GM12878 (cell line): ENCODE results near the gene NEU1. TPM values are rescaled to one million over a fixed set of nuclear protein-coding genes. Genes with fewer than 3 reads are reported as not detected.

ENCODE experiments used
- ATAC-seq: fragments of 200-7000 bp; cut with Tn5 transposase; 3 replicates; pipeline ENCODE4 v1.9.1; 2020; ENCODE audit warnings: mild to moderate bottlenecking, moderate library complexity
- BruUV-seq: library from RNA; stranded (reverse); fragments of 400-500 nt; replicated peaks from 2 replicates; lab custom pipeline; 2021; lab: Mats Ljungman, UMichigan
- CTCF ChIA-PET: fragments of 300-600 bp; sonication (Branson Sonifier 250); formaldehyde crosslinking; extraction: SDS; loops from one replicate; lab custom pipeline; 2021; ENCODE audit warnings: inconsistent platforms; lab: Yijun Ruan, JAX
- POLR2A ChIA-PET: fragments of 350-600 bp; formaldehyde crosslinking; extraction: SDS; loops from one replicate; lab custom pipeline; 2021; ENCODE audit warnings: inconsistent platforms; lab: Charles Lee
- RAD21 ChIA-PET: fragments of 300-600 bp; sonication (Branson Sonifier 250); formaldehyde crosslinking; loops from one replicate; lab custom pipeline; 2023; ENCODE audit warnings: antibody characterized with exemption; ENCODE audit not compliant: unreplicated experiment; lab: Charles Lee
- SMC1A ChIA-PET: fragments of 300-600 bp; sonication (Branson Sonifier 250); formaldehyde crosslinking; loops from one replicate; lab custom pipeline; 2023; ENCODE audit not compliant: unreplicated experiment, uncharacterized antibody; lab: Charles Lee
- DNase-seq: peaks from one replicate; pipeline ENCODE4 v3.0.0-alpha.2; 2011; ENCODE audit warnings: low read depth, low spot score
- FAIRE-seq: peaks from 3 replicates; lab custom pipeline; 2011; peaks lifted over from hg19 to GRCh38; lab: Jason Lieb, UNC
- H2AFZ ChIP-seq: 2 replicates; pipeline ENCODE4 v1.6.0; 2011; ENCODE audit warnings: low read depth, low read length, control low read depth; ENCODE audit not compliant: control insufficient read depth
- H3K27ac ChIP-seq: 2 replicates; pipeline ENCODE4 v1.5.1; 2011; ENCODE audit warnings: control low read depth; ENCODE audit not compliant: control insufficient read depth, insufficient read depth
- H3K27me3 ChIP-seq, 2 experiments: replicated peaks in 1 of 2; 2 replicates each; pipeline versions ENCODE4 v1.6.0 to v1.6.1; 2011; ENCODE audit warnings: low read length in 1 of 2; ENCODE audit not compliant: control insufficient read depth in 2 of 2, insufficient read depth in 2 of 2
- H3K36me3 ChIP-seq, 2 experiments: 2 replicates each; pipeline ENCODE4 v1.5.1; 2011; ENCODE audit warnings: low read length in 1 of 2; ENCODE audit not compliant: control insufficient read depth in 2 of 2, insufficient read depth in 2 of 2
- H3K4me1 ChIP-seq: 2 replicates; pipeline ENCODE4 v1.6.1; 2011; ENCODE audit warnings: mild to moderate bottlenecking, low read length, moderate library complexity, mixed read lengths; ENCODE audit not compliant: control insufficient read depth, insufficient read depth
- H3K4me2 ChIP-seq: 2 replicates; pipeline ENCODE4 v1.6.0; 2011; ENCODE audit warnings: control low read depth; ENCODE audit not compliant: control insufficient read depth, insufficient read depth
- H3K4me3 ChIP-seq: fragments of 200-600 bp; sonication (generic); 2 replicates; pipeline ENCODE4 v1.5.1; 2016
- H3K79me2 ChIP-seq: 2 replicates; pipeline ENCODE4 v1.6.0; 2011; ENCODE audit warnings: low read length; ENCODE audit not compliant: control insufficient read depth, insufficient read depth
- H3K9ac ChIP-seq: 2 replicates; pipeline ENCODE4 v1.8.0; 2011; ENCODE audit warnings: low read length, control low read depth, mixed read lengths; ENCODE audit not compliant: control insufficient read depth, insufficient read depth
- H3K9me3 ChIP-seq: replicated peaks from 3 replicates; pipeline ENCODE4 v1.5.1; 2011; ENCODE audit warnings: mild to moderate bottlenecking, low read length; ENCODE audit not compliant: control insufficient read depth, insufficient read depth
- H4K20me1 ChIP-seq: 2 replicates; pipeline ENCODE4 v1.6.0; 2011; ENCODE audit not compliant: control insufficient read depth, insufficient read depth
- POLR2AphosphoS2 ChIP-seq: IDR thresholded peaks from 2 replicates; pipeline ENCODE4 v1.6.1; 2011; ENCODE audit warnings: low read depth, mild to moderate bottlenecking, low read length, improper control_type of control experiment, moderate library complexity
- SMAD1 ChIP-seq: fragments of 450-650 bp; IDR thresholded peaks from 2 replicates; pipeline ENCODE4 v1.6.1; 2018; ENCODE audit warnings: mild to moderate bottlenecking, low read depth; ENCODE audit not compliant: partially characterized antibody
- WGBS: methylation state at CpG from one replicate; pipeline ENCODE4 v1.1.6; 2016; ENCODE audit warnings: low lambda C conversion rate; ENCODE audit not compliant: insufficient replicate concordance, insufficient coverage; ENCODE audit errors: missing lambda C conversion rate; 5-methylcytosine and 5-hydroxymethylcytosine counted together
- in situ Hi-C: fragments of 300-500 bp; cut with MboI; formaldehyde crosslinking; loops from 9 replicates; pipeline ENCODE4 v1.14.3; 2018; ENCODE audit warnings: mixed read lengths
- intact Hi-C: fragments of 100-400 bp; cut with micrococcal nuclease; formaldehyde crosslinking; loops from one replicate; pipeline ENCODE4 v1.14.2; 2022; ENCODE audit not compliant: unreplicated experiment
- polyA plus RNA-seq, 11 experiments: library from polyadenylated mRNA; depleted of rRNA in 4 of 11; unstranded in 6 of 11; stranded (reverse) in 5 of 11; fragments of >200 nt; fragmentation: Nextera tagmentation in 4 of 11; fragmentation: Illumina TruSeq in 1 of 11; extraction: Ambion mirVana in 4 of 11; extraction: Trizol in 1 of 11; gene quantifications; 1 replicate in 1 of 11; 2 replicates in 10 of 11; pipeline versions ENCODE4 v1.2.1 to v1.2.3, GENCODE V29; 2011 to 2016; ENCODE audit warnings: inconsistent platforms in 2 of 11, missing spikeins in 2 of 11, low read depth in 1 of 11
- total RNA-seq, 4 experiments: library from RNA; depleted of rRNA in 3 of 4; stranded (reverse); fragments of >200 nt in 3 of 4; fragmentation: Illumina TruSeq in 1 of 4; extraction: Trizol in 1 of 4; gene quantifications; 2 replicates each; pipeline versions ENCODE4 v1.2.1 to v1.2.3, GENCODE V29; 2013 to 2021
- TF ChIP-seq, protein P1 (sequence below): fragments of 450-650 bp; IDR thresholded peaks from 2 replicates; pipeline ENCODE4 v1.6.1; 2018; ENCODE audit warnings: mild to moderate bottlenecking, low read depth, moderate library complexity; ENCODE audit not compliant: partially characterized antibody

The NEU1 gene
- total and polyA plus RNA-seq, 10 of the 15 experiments (the other 5 are each of a cell fraction or from before 2014, with no cell fraction given) = 7.2 to 26.9 (median 21.6) TPM

DNA sequence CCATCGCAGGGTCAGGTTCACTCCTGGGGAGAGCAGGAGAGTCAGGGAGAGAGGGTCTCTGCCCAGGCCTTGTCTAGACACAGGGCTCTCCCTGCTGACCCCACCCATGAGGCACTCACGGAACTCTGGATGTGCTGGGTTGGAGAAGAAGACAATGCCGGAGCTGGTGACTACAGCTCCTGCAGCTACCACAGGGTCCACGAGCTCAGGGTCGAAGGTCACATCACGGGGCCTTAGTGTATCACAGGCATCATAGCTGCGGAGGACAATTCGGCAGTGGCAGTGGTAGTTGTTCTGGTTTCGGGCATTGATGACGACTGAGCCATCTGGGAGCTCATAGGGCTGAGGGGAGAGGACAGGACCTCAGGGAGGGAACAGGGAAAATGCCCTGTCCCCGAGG is 2.7 kb downstream of the NEU1 start:
- ChIA-PET SMC1A (no interaction called here), RAD21 (interaction anchor here (0.9 kb wide), 1 partner anchor 260 kb away, joined by 3 read pairs; no protein-coding TSS in a partner anchor), POLR2A (interaction anchor here (1.5 kb wide), 1 partner anchor 23 kb away, joined by 4 read pairs; no protein-coding TSS in a partner anchor), CTCF (interaction anchor here (1.3 to 1.4 kb wide), 2 partner anchors 30 to 90 kb away, joined by 3 to 4 read pairs; no protein-coding TSS in a partner anchor)
- H3K27me3 ChIP-seq = no peaks in the 10 kb centered on the region
- no peak overlapping the region for H3K27ac ChIP-seq
- FAIRE-seq (no peak), ATAC-seq (no peak), DNase-seq (no peak)
- no peaks in the 10 kb centered on the region; the same call in 1 of the 2 replicates for H3K79me2 ChIP-seq
- intact Hi-C loops = no loop called here
- peaks cover 11% of the 10 kb centered on the region for H3K4me1 ChIP-seq
- no peaks in the 10 kb centered on the region for H4K20me1 ChIP-seq
- no peak overlapping the region for H2AFZ ChIP-seq
- H3K4me2 ChIP-seq = no peak overlapping the region
- BruUV-seq = no TSS peak
- H3K9me3 ChIP-seq = no peaks in the 10 kb centered on the region
- 0 out of 2 replicates have a peak, but pooled peaks have one; percentile 19 for TF ChIP-seq POLR2AphosphoS2
- no peak for TF ChIP-seq SMAD1
- TF ChIP-seq, protein P1, sequence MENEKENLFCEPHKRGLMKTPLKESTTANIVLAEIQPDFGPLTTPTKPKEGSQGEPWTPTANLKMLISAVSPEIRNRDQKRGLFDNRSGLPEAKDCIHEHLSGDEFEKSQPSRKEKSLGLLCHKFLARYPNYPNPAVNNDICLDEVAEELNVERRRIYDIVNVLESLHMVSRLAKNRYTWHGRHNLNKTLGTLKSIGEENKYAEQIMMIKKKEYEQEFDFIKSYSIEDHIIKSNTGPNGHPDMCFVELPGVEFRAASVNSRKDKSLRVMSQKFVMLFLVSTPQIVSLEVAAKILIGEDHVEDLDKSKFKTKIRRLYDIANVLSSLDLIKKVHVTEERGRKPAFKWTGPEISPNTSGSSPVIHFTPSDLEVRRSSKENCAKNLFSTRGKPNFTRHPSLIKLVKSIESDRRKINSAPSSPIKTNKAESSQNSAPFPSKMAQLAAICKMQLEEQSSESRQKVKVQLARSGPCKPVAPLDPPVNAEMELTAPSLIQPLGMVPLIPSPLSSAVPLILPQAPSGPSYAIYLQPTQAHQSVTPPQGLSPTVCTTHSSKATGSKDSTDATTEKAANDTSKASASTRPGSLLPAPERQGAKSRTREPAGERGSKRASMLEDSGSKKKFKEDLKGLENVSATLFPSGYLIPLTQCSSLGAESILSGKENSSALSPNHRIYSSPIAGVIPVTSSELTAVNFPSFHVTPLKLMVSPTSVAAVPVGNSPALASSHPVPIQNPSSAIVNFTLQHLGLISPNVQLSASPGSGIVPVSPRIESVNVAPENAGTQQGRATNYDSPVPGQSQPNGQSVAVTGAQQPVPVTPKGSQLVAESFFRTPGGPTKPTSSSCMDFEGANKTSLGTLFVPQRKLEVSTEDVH = no peak
- H3K9ac ChIP-seq = no peak overlapping the region
- 78% methylated on average over 11 of the region's 11 CpGs for whole genome bisulfite sequencing
- in situ Hi-C loops = no loop called here
- H3K36me3 ChIP-seq = peaks cover 0 to 3% of the 10 kb centered on the region in 2 experiments; a peak in 1 of 4 replicates
- no peak overlapping the region for H3K4me3 ChIP-seq
